ENCODE results near the gene CELA1.

CELA1 gene

DNA sequence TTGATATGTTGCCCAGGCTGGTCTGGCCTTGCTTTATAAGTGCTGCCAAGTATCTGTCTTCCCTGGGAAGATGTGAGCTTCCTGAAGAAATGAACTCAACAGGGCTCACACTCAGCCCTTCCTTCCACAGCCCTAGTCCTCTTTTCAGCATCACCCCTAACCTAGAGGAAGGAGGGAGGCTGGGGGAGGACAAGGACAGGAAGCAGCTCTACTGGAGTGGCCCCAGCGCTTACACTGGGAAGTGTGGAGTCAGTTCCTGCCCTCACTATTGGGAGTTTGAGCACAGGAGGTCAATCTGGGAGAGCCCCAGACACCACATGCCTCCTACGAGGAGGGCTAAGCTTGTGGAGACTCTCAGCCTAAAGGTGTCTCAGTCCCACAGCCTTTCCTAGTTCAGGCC is 27.9 kb upstream of the CELA1 start:
- DNase-seq (ENCODE audit: low read depth): no peak

DNA sequence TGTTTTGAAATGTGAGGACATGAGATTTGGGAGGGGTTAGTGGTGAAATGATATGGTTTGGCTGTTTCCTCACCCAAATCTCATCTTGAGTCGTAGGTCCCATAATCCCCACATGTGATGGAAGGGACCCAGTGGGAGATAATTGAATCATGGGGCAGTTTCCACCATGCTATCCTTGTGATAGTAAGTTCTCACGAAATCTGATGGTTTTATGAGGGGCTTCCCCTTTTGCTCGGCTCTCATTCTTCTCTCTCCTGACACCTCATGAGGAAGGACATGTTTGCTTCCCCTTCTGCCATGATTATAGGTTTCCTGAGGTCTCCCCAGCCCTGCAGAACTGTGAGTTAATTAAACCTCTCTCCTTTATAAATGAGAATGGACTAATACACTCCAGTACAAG is 26.7 kb upstream of the CELA1 start:
- no peak for DNase-seq (ENCODE audit: low read depth)

DNA sequence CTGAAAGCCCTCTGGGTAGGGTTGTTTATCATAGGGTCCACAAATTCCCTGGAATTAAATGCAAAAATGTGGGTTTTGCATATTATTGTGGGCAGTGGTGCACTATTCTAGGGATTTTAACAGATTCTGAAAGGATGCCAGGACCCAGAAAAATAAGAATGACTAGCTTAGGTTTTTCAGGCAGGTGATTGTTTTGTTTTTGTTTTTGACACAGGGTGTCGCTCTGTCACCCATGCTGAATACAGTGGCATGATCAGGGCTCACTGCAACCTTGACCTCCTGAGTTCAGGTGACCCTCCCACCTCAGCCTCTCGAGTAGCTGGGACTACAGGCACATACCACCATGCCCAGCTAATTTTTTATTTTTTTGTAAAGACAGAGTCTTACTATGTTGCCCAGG is 25.5 kb upstream of the CELA1 start:
- no peak for DNase-seq (ENCODE audit: low read depth)

DNA sequence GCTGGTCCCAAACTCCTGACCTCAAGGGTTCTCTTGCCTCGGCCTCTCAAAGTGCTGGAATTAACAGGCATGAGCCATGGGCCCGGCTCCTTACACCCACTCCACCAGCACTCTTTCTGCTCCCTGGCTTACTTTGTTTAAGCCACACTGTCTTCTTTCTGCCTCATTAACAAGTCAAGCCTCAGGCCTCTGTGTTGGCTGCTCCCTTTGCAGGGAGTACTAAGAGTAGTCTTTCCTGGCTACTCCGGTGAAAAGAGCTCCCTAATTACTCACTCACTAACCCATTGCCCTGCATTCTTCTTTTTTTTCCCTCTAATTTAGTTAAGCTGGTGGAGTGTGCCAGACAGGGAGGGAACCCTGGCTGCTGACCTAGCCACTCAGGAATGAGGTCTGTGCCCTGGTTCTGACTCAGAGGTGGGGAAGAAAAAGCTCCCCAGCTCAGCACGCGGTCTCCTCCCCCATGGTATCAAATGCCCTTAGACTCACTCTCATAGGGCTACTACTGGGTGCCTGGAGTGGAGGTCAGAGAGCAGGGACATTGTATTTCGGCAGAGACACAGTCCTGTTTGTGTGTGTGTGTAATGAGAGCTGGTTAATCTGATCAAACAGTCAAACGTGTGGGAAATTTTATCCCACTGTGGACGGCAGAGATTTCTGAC is 24.9 kb upstream of the CELA1 start:
- DNase-seq (ENCODE audit: low read depth): no peak

DNA sequence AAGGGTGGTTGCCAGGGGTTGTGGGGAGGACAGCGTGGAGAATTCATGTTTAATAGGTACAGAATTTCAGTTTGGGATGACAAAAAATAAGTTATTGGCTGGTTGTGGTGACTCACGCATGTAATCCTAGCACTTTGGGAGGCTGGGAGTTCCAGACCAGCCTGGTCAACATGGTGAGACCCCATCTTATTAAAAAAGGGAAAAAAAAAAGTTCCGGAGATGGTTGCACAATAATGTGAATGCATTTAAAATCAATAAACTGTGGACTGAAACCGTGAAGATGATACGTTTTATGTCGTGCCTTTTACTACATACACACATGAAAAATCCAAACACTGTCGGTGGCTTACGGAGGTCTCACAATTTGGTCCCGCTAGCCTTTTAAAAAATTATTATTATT is 24.2 kb upstream of the CELA1 start:
- no peak for DNase-seq (ENCODE audit: low read depth)

DNA sequence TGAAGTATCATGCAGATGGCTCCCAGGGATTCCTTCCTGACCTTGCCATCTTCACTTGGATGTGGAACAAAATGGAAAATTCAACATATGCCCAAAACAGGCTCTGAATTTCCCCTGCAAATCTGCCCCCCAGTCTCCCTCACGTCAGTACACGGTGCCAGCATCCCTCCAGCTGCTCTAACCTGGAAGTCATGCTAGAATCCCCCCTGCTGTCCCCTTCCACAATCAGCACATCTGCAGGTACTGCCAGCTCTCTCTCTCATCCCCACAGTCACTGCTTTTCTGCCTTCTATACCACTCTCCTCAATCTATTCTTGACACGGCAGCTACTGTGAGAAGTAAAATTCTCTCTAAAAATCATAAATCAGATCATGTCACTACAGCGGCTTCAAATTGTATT is 23.1 kb upstream of the CELA1 start:
- DNase-seq (ENCODE audit: low read depth): no peak

DNA sequence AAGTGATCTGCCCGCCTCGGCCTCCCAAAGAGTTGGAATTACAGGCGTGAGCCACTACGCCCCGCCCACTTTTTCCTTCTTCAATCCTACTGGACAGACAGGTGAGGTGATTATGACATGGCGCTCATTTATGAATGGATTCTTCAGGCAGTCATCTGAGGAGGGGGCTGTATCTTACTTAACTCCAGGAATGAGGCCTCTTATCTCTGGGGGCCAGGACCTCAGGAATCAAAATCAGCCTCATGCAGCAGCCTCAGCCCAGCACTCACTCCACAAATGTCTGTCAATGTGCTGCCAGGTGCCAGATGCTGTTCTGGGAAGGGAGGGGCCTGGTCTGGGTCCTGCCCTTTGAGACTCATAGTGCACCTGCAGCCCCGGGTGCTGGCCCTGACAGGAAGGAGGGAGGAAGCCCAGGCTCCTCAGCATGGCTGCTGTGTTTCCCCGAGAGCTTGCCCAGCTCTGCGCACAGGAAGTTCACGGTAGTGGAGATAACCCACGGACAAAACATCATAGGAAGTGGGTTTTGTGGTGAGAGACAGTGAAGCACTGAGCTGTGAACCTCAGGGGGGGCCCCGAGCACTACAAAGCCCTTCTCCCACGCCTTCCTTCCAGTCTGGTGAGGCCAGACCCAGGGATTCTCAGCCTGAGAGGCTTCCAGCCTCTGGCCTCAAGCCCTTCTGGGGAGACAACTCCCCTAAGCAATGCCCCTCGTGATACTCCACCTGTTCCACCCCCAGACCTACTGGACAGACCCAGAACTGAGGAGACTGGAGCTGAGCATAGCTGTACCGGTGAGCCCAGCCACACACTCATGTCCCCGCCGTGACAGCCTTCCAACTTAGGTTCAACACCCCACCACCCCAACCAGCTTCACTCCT is 22.4 kb upstream of the CELA1 start:
- DNase-seq (ENCODE audit: low read depth): peak; percentile 79

DNA sequence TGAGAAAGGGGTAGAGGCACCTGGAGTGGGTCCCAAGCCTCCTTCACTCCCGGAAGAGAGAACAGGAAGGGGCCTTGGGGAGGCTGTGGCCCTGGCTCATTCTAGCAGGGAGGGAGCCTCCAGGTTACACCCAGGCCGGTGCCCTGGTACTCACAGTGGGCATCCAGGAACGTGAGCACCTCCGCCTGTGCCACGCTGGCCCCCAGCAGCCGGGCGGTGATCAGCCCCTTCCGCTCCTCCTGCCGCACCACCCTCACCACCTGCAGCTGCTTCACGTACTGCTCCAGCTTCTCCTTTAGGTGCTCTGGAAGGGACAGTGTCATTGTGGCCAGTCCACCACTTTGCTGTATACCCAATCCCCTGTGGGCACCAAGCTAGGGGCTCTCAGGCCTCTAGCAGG is 18.8 kb upstream of the CELA1 start:
- DNase-seq (ENCODE audit: low read depth): no peak

DNA sequence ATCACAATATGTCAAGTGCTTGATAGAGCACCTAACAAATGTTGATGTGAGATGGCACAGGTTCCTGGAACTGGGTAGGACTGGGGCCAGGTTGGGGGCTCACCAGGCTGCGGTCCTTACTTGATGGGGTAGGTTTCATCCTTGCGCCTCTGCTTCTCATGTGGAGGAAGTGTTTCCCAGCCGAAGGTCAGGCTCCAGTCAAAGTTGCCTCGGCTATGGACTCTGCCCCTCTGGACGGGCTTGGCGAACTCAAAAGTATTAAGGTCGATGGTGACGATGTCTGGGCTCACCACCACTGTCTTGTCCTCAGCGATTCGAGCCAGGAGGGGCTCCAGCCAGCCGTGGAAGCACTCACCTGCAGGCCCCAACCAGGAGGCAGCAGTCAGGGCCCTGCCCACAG is 17.5 kb upstream of the CELA1 start:
- no peak for DNase-seq (ENCODE audit: low read depth)

DNA sequence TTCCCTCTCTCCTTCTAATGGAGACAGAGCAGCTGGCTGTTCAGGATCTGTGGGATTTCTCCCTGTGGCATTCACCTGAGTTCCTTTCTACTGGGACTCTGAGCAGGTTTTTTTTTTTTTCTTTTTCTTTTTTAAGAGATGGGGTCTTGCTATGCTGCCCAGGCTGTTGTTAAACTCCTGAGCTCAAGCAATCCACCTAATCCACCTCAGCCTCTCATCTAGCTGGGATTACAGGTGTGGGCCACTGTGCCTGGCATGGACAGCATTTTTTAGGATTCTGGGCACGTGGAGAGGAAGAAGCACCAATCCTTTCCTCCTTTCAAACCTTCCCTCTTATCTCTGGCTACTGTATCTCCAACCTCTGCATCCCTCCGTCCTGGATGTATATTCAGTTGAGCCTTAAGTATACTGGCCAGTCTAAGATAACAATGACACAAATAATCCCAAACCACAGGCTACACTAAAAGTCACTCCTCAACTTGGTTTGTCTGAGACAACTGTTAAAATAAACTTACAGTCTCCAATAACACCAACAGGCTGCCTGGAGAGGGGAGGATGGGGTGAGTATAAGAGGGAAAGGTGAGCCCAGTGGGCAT is 16.4 kb upstream of the CELA1 start:
- no peak for DNase-seq (ENCODE audit: low read depth)

DNA sequence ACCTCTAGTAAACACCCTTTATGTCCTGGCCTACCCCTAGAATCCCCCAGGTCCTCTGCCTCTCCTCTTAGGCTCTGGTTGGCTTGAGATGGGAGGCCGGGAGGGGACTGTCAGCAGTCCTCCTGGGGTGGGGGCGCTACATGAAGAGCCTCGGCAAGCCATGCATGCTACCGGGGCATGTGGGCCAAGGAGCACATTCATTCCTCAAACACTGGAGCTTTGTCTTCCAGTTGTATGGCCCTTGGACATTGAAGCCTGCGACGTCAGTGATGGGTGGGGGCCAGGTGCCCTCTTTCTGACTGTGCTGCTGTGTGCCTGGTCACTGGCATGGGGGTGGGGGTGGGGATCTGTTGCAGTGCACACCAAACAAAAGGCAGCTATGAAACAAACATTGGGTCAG is 15.8 kb upstream of the CELA1 start:
- no peak for DNase-seq (ENCODE audit: low read depth)

DNA sequence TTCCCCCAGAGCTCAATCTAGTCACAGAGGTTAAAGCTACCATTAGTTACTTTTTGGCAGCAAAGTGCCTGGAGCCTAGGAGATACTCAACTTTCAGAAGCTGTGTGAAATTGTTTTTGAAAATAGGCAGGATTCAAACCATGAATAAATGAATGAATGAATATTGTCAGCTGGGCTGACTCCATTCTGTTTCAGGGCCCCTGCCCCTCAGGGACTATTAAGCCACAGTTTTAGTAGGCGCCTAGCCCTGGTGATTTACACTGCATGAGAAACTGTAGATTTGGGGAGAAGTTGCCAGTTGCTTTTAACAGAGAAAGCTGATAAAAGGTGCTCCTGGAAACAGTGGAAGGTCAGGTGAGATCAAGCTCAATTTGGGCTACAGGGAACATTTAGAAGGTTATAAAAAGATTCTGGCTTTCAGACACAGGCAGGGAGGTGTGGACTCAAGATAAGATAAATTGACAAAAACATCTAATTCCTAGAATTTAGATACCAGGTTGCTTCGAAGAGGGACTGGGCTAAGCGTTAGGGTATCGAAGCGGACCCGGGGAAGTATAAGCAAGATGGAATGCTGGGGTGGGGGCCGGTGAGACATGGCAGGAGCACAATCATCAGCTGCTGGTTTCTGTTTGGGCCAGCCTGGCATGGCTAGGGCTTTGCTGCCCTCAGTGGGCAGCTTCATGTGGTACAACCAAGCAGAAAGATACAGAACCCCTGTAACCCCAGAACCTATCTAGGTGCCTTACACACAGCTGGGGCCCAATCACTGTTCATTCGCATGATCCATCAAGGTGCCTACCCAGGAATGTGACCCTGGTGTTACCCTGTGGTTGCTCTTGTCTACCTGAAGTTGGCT is 14.9 kb upstream of the CELA1 start:
- DNase-seq (ENCODE audit: low read depth): no peak

DNA sequence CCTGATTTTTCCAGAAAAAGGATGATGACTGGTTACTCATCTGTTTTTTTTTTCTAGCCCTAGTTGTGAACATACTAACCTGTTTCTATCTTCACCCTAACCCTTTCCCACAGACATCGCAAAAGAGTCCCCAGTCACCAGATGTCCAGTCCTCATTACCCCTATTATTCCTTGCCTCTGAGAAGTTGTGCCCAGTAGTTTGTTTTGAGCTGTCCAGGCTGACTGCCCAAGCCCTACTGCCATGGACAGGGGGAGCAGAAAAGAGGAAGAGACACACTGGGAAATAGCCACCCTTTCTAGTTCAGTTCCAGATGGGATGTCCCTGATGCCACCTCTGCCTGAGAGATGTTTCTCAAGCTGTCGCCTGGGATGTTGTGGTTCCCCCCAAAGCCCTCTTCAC is 13.8 kb upstream of the CELA1 start:
- DNase-seq (ENCODE audit: low read depth): no peak

DNA sequence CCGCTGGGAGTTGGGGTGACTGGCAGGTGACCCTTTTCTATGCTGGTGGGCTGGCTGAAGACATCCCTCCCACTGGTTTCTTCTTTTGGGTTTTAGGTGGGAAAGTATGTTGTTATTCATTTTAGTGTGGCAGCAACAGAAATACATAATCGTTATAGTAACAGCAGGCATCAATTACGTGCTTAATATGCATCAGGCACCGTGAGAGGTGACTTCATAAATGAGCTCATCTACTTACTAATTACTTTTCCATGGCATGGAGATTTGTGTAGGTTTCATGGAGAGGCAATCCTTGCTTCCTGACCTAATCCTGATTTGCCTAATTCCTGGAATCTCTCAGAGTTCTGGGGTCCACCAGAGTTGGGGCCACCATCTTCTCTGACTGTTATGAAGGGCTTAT is 13.4 kb upstream of the CELA1 start:
- no peak for DNase-seq (ENCODE audit: low read depth)

DNA sequence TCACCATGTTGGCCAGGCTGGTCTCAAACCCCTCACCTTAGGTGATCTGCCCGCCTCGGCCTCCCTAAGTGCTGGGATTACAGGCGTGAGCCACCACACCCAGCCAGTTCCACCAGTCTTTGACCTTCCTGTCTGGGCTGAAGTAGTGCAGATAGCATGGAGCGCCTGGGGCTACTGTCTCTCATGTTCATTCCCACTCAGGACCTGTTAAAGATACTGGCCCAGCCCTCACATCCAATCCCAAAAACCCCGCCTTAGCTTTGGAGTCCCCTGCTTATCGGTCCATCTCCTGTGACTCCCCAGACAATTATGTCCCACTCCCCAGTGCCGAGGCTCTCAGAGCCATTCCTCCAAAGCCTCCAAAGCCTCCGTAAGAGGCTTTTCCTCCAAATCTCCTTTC is 12.0 kb upstream of the CELA1 start:
- DNase-seq (ENCODE audit: low read depth): no peak

DNA sequence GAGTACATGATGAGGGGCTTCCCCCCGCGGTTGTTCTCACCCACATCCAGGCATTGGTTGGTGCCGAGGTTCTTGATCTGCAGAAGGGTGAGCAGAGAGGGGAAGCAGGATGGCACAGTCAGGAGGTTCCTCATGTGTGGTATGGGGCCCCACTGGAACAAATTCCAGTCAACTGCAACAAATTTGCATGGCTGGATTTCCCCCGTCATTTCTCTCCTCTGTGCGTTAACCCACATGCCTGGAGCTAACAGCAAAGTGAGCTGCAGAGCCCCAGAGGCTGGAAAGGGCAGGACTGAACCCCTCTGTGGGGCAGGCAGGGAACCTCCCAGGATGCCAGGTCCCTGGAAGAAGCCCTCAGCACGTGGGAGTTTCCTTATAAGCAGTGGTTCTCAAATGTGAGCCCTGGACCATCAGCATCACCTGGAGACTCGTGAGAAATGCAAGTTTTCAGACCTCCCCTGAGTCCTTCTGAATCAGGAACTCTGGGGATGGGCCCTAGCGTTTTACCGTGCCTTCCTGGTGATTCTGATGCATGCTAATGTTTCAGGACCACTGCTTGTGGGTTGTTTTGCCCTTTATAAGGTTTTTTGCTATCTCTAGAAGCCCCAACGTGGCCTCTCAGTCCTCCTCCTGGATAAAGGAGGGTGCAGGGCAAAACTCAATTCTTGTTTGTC is 11.0 kb upstream of the CELA1 start:
- DNase-seq (ENCODE audit: low read depth): no peak

DNA sequence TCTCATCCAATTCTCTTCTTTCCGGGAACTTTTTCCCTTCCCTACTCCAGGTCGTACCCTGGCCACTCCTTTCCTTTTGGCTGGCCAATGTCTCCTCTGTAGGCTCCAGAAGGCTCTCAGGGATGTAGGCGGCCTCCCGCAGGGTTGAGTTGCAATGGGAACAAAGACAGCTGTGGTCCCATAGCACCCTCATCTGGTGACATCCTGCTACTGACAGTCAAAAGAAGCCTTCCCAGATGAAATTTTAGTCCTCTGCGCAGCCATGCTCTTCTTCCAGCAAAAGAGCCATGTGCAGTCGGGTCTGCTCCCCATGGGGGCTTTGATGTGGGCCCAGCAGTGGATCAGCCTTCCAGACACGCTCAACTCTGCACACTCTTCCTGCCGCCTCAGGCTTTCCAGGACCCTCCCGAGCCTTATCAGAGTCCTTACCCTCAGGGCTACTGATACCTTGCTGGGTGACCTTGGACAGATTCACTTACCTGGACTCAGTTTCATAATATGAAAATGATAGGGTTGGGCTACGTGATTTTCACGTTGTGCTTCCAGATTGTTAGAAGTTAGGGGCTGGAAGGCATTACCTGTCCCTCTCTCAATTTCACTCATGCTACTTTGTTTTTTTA is 5.5 kb upstream of the CELA1 start:
- DNase-seq (ENCODE audit: low read depth): no peak

DNA sequence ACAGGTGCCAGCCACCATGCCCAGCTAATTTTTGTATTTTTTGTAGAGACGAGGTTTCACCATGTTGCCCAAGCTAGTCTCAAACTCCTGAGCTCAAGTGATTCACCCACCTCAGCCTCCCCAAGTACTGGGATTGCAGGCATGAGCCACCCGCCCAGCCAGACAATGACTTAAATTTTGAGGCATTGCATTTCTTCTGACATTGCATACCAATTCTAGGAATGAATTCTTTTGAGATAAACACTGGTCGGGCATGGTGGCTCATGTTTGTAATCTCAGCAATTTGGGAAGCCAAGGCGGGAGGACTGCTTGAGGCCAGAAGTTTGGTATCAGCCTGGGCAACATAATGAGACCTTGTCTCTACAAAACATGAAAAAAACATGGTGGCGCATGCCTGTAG is 2.5 kb upstream of the CELA1 start:
- no peak for DNase-seq (ENCODE audit: low read depth)

DNA sequence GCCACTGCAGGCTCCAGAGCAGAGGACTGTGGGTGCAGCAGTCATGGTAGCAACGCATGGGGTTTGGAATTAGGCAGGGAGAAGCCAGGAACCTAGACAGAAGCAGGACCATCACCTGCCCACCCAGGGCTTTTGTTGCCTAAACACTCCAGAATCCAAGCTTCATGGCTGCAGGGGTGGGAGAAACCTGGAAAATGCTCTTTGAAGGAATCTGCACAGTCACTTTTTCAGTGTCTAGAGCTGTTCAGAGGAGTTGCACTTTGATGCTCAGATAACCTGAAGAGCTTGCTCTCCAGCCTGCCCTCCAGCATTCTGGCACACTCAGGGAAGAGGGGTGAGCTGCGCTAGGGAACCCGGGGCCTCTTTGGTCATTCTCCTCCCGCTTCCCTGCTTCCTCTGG is 1.6 kb upstream of the CELA1 start:
- DNase-seq (ENCODE audit: low read depth): no peak

DNA sequence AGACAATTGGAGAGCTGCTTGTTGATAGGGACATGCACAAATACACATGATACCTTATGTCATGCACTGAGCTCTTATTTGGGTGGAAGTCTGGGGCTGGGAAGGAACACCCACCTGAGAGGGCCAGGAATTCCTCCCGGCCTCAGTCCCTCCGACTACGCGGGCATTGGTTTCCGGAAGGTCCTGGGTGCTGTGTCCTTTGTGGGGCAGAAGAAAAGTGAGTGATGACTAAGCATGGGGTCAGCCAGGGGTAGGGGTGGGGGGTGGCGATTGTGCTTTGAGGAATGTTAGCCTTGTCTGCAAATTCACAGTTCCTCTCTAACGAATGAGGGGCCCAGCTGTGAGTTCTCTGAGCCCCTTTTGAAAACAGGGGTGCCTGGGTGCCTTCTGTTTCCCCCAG is 798 bp downstream of the CELA1 start:
- no peak for DNase-seq (ENCODE audit: low read depth)

DNA sequence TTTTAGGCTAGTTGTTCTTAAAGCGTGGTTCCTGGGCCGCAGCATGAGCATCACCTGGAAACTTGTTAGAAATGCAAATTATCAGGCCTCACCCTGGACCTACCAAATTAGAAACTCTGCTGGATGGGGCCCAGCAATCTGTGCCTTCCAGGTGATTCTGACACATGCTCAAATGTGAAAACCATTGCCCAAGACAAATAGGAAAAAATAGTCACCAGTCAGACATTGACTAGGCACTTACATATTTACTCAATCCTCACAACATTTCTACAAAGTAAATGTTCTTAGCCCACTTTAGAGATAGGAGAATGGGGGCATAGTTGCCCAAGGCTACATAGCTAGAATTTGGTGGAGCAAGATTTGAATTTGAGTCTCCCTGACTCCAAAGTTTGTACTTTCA is 3.3 kb downstream of the CELA1 start:
- no peak for DNase-seq (ENCODE audit: low read depth)

DNA sequence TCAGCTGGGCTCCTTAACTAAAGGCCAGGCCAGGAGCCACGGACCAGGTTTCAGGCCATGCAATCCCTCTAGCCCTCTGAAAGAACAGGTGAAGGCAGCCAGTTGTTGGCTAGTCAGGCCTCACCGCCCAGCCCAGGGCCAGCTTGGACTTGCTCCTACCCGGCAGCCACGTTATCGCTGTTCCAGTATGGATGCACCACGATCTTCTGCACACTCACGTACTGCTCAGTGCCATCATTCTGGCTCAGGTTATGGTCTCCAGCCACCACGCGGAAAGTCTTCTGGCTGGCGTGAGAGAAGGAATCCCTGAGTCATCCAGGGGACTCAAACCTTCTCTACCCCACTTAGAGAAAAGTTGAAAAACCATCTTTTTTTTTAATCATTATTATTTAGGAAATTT is 4.1 kb downstream of the CELA1 start:
- no peak for DNase-seq (ENCODE audit: low read depth)
